Thyroid gland (tissue), 4 donors: ENCODE measurements around the gene CLMN.

Source experiments
- POLR2A ChIP-seq, 2 donors: fragments of 450-650 bp; IDR thresholded peaks; one replicate each; pipeline ENCODE4 v1.6.1; 2017; ENCODE audit warnings: antibody characterized with exemption in 2 of 2, mild to moderate bottlenecking in 2 of 2, moderate library complexity in 1 of 2
- TF ChIP-seq, protein P1 (sequence below), 6 experiments: fragments of 200-600 bp in 3 of 6; fragments of 450-650 bp in 3 of 6; sonication (generic) in 3 of 6; IDR thresholded peaks; one replicate each; pipeline ENCODE4 v1.5.1; 2016 to 2019; ENCODE audit warnings: antibody characterized with exemption in 6 of 6, mild to moderate bottlenecking in 2 of 6, inconsistent platforms in 1 of 6, moderate library complexity in 1 of 6

DNA sequence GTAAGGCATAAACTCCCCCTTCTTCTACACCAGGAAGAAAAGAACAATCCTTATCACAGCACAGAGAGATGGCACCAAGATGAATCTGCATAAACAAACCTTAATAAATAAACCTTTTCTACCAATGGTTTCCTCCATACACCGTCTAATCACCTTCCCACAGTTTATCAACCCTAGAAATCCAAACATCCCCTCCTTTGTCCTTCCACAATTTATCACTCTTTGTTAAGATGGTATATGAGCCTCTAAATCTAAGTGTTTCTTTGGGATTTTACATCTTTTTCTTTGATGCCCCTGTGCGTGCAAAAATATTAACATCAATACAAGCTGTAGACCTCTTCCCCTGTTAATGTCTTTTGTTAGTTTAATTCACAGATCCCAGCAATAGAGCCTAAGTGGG is 174.9 kb downstream of the CLMN start:
- TF ChIP-seq, protein P1, sequence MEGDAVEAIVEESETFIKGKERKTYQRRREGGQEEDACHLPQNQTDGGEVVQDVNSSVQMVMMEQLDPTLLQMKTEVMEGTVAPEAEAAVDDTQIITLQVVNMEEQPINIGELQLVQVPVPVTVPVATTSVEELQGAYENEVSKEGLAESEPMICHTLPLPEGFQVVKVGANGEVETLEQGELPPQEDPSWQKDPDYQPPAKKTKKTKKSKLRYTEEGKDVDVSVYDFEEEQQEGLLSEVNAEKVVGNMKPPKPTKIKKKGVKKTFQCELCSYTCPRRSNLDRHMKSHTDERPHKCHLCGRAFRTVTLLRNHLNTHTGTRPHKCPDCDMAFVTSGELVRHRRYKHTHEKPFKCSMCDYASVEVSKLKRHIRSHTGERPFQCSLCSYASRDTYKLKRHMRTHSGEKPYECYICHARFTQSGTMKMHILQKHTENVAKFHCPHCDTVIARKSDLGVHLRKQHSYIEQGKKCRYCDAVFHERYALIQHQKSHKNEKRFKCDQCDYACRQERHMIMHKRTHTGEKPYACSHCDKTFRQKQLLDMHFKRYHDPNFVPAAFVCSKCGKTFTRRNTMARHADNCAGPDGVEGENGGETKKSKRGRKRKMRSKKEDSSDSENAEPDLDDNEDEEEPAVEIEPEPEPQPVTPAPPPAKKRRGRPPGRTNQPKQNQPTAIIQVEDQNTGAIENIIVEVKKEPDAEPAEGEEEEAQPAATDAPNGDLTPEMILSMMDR (IDR thresholded peaks at IDR 0.05), result no peak
- TF ChIP-seq POLR2A (IDR thresholded peaks at IDR 0.05), result no peak
